Spleen (tissue), 11 donors: ENCODE results near the gene HYCC1. TPM values are rescaled to one million over a fixed set of nuclear protein-coding genes. Genes with fewer than 3 reads are reported as not detected.

Experiments
- DNase-seq: peaks from one replicate; pipeline ENCODE4 v3.0.0-alpha.2; 2020
- H3K27ac ChIP-seq, 8 donors: fragments of 200-600 bp; sonication (generic) in 7 of 8; 1 replicate in 4 of 8; 2 replicates in 4 of 8; pipeline versions ENCODE4 v1.5.0 to v1.8.0; 2016 to 2021; ENCODE audit warnings: inconsistent platforms in 4 of 8, mild to moderate bottlenecking in 4 of 8, moderate library complexity in 1 of 8
- H3K27me3 ChIP-seq, 7 donors: fragments of 200-600 bp; sonication (generic) in 6 of 7; replicated peaks in 1 of 7; 1 replicate in 4 of 7; 2 replicates in 3 of 7; pipeline versions ENCODE4 v1.5.0 to v1.8.0; 2016 to 2021; ENCODE audit warnings: inconsistent platforms in 3 of 7, mild to moderate bottlenecking in 1 of 7
- H3K36me3 ChIP-seq, 6 donors: fragments of 200-600 bp; sonication (generic) in 5 of 6; 1 replicate in 4 of 6; 2 replicates in 2 of 6; pipeline versions ENCODE4 v1.5.0 to v1.8.0; 2016 to 2021; ENCODE audit warnings: inconsistent platforms in 2 of 6
- H3K4me1 ChIP-seq, 6 donors: fragments of 200-600 bp; sonication (generic) in 5 of 6; 1 replicate in 3 of 6; 2 replicates in 3 of 6; pipeline versions ENCODE4 v1.5.0 to v1.8.0; 2016 to 2021; ENCODE audit warnings: inconsistent platforms in 3 of 6
- H3K4me3 ChIP-seq, 8 donors: fragments of 200-600 bp; sonication (generic) in 7 of 8; 1 replicate in 4 of 8; 2 replicates in 4 of 8; pipeline versions ENCODE4 v1.5.0 to v1.8.0; 2016 to 2021; ENCODE audit warnings: inconsistent platforms in 4 of 8, mild to moderate bottlenecking in 4 of 8, moderate library complexity in 2 of 8
- H3K9me3 ChIP-seq, 8 donors: fragments of 200-600 bp; sonication (generic) in 7 of 8; 1 replicate in 4 of 8; 2 replicates in 4 of 8; pipeline versions ENCODE4 v1.5.0 to v1.8.0; 2016 to 2021; ENCODE audit warnings: inconsistent platforms in 4 of 8
- CTCF ChIP-seq, 11 experiments: fragments of 200-600 bp in 7 of 11; fragments of 450-650 bp in 4 of 11; sonication (generic) in 4 of 11; IDR thresholded peaks in 8 of 11; conservative IDR thresholded peaks in 3 of 11; 1 replicate in 7 of 11; 2 replicates in 4 of 11; pipeline versions ENCODE4 v1.4.0 to v1.8.0; 2016 to 2021; ENCODE audit warnings: antibody characterized with exemption in 11 of 11, inconsistent platforms in 4 of 11, mild to moderate bottlenecking in 1 of 11
- POLR2A ChIP-seq, 3 donors: fragments of 450-650 bp; IDR thresholded peaks; one replicate each; pipeline ENCODE4 v1.5.1; 2017; ENCODE audit warnings: antibody characterized with exemption in 3 of 3, mild to moderate bottlenecking in 1 of 3
- POLR2AphosphoS5 ChIP-seq, 3 donors: sonication (generic); formaldehyde crosslinking; IDR thresholded peaks; one replicate each; pipeline ENCODE4 v1.5.1; 2017; ENCODE audit warnings: antibody characterized with exemption in 3 of 3
- WGBS, 5 donors: extraction: QIAGEN DNeasy Blood & Tissue Kit in 3 of 5; methylation state at CpG; one replicate each; pipeline versions ENCODE4 v1.1.5 to v1.1.7; 2013 to 2018; 5-methylcytosine and 5-hydroxymethylcytosine counted together
- intact Hi-C: fragments of 100-400 bp; cut with DNase I; formaldehyde crosslinking; loops from one replicate; pipeline ENCODE4 v1.15.0; 2023; ENCODE audit warnings: low total_unique reads
- polyA plus RNA-seq, 3 donors: library from polyadenylated mRNA; stranded (reverse); fragments of 200-250 nt; gene quantifications; one replicate each; pipeline ENCODE4 v1.2.1, GENCODE V29; 2013
- total RNA-seq, 7 donors: library from RNA; depleted of rRNA in 3 of 7; stranded (reverse); fragments of >200 nt in 3 of 7; fragmentation: NEBNext Ultra II Directional in 4 of 7; extraction: Animal tissue kit (Norgen Biotek cat#: 25700) in 4 of 7; gene quantifications; one replicate each; pipeline versions ENCODE4 v1.1.0 to v1.2.1, GENCODE V29; 2016 to 2021
- donor health status: healthy with polysubstance abuse.
- donor health status: DM: no; HTN: no; CAD: no; lungs with moderate emphysema.
- donor health status: DM: no; HTN: no; CAD: no.
- donor health status: Bipolar disorder and iron deficiency.
- donor health status: healthy.
- donor health status: DM: no; HTN: no; CAD: no.
- donor health status: DM: yes; HTN: yes; CAD: no.

The HYCC1 gene
- total and polyA plus RNA-seq, 10 donors: 4.0 to 59.0 (median 42.7) TPM

DNA sequence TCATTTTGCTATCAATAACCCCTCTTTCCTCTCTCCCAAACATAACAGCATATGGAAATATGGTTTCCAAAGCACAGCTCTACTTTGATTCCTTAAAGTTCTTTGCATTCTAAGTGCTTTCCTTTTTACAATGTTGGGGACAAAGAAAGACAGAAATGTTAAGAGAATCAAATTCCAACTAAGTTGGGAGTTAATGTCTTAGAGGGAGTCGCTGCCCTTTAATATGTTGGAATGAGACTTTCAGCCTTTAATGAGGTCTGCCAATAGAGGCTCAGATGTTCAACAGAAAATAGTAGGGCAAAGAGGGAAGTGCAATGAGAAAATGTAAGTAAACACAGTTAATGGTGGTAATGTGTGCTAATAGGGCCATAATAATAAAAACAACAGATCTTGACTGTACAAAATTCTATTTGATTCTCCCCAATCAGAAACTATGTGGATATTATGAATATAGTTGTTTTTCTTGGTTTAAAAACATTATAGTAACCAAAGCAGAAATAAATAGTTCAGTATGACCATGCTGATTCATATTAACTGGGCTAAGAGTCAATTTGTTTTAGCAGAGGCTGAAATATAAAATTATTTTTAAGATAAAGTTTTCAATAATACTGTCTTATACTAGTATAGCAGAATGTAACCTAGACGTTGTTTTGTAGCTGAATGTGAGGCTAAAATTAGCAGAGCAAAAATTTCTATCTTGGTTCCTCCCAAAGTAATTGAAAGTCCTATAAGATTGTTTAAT lies 10.3 kb downstream of the HYCC1 start:
- WGBS, 5 donors: 68 to 79% (median 72%) methylated on average over 2 of the region's 2 CpGs
- no peaks in the 10 kb centered on the region for H3K9me3 ChIP-seq
- H3K4me1 ChIP-seq: peaks cover 0 to 35% (median 7%) of the 10 kb centered on the region in 6 donors
- intact Hi-C loops: no loop called here
- no peaks in the 10 kb centered on the region for H3K27me3 ChIP-seq
- H3K27ac ChIP-seq: peak overlapping the region in 1 of 8 donors; percentile 12
- no peaks in the 10 kb centered on the region for H3K36me3 ChIP-seq
- no peak overlapping the region for H3K4me3 ChIP-seq
- DNase-seq: no peak
- TF ChIP-seq POLR2A (IDR thresholded peaks at IDR 0.05) (no peak), CTCF (IDR thresholded peaks at IDR 0.05 in 8 of 11, conservative IDR thresholded peaks at IDR 0.05 in 3 of 11) (no peak), POLR2AphosphoS5 (IDR thresholded peaks at IDR 0.05) (no peak)

DNA sequence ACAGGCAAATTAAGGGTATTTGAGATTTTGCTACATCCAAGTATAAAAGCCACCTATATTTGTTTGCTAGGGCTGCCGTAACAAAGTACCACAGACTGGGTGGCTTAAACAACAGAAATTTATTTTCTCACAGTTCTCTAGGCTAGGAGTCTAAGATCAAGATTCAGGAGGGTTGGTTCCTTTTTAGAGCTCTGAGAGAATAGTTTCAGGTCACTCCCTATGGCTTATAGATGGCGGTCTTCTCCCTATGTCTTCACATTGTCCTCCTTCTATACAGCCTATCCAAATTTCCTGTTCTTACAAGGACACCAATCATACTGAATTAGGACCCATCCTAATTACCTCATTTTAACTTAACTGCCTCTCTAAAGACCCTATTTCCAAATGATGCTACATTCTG lies 11.2 kb downstream of the HYCC1 start:
- H3K9me3 ChIP-seq: no peaks in the 10 kb centered on the region
- no peaks in the 10 kb centered on the region for H3K27me3 ChIP-seq
- H3K4me1 ChIP-seq: peaks cover 0 to 42% (median 9%) of the 10 kb centered on the region in 6 donors
- no peak overlapping the region for H3K27ac ChIP-seq
- intact Hi-C loops: no loop called here
- no peak for TF ChIP-seq POLR2A (IDR thresholded peaks at IDR 0.05)
- H3K4me3 ChIP-seq: no peak overlapping the region
- H3K36me3 ChIP-seq: no peaks in the 10 kb centered on the region
- WGBS, 5 donors: 95 to 100% (median 95%) methylated on average over 2 of the region's 2 CpGs
- no peak for DNase-seq

GRCh38 chr7:23001610-23002009 lies 12.3 kb downstream of the HYCC1 start:
- no peaks in the 10 kb centered on the region for H3K27me3 ChIP-seq
- TF ChIP-seq POLR2A (IDR thresholded peaks at IDR 0.05) (no peak), CTCF (IDR thresholded peaks at IDR 0.05 in 8 of 11, conservative IDR thresholded peaks at IDR 0.05 in 3 of 11) (no peak), POLR2AphosphoS5 (IDR thresholded peaks at IDR 0.05) (no peak)
- H3K9me3 ChIP-seq: no peaks in the 10 kb centered on the region
- no peak overlapping the region for H3K27ac ChIP-seq
- peaks cover 3 to 46% (median 9%) of the 10 kb centered on the region in 6 donors for H3K4me1 ChIP-seq
- H3K36me3 ChIP-seq: no peaks in the 10 kb centered on the region
- no peak for DNase-seq
- WGBS, 5 donors: 63 to 76% (median 73%) methylated on average over 1 of the region's 1 CpG
- H3K4me3 ChIP-seq: no peak overlapping the region
- intact Hi-C loops: no loop called here

DNA sequence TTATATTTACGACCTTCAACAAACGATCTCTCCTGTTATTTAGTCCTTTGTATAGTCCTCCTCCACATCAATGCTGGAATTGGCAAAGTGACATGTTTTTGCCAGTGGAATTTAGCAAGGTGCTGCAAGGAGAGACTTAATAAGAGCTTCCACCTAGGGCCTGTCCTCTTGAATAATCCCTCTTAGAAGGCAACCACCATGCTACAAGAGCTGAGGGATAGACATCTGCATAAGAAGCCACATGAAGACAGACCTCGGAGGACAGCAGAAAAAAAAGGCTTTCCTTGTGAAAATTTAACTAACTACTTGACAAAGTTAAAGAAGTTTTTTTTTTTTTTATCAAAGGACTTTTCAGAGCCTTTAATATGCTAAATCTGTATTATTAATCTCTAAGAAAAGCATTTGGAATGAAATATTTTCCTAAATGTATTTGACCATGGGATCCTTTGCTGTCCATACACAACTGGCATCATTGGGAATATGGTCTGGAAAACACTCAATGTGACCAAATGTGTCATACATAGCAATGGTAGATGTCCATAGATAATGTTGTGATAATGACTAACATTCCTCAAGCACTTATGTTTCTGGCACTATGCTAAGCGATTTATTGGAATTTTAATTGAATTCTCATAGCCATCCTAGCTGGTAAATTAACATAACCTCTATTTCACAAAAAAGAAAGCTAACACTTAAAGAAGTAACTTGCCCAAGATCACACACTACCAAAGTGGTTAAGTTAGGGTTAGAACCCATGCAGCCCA lies 13.2 kb downstream of the HYCC1 start:
- Histone ChIP-seq H3K9me3 (no peaks in the 10 kb centered on the region), H3K36me3 (no peaks in the 10 kb centered on the region), H3K4me3 (no peak overlapping the region), H3K27me3 (no peaks in the 10 kb centered on the region), H3K27ac (no peak overlapping the region), H3K4me1 (peaks cover 4 to 49% (median 9%) of the 10 kb centered on the region in 6 donors)
- no peak for TF ChIP-seq POLR2AphosphoS5 (IDR thresholded peaks at IDR 0.05)
- no peak for TF ChIP-seq CTCF (IDR thresholded peaks at IDR 0.05 in 8 of 11, conservative IDR thresholded peaks at IDR 0.05 in 3 of 11)
- TF ChIP-seq POLR2A (IDR thresholded peaks at IDR 0.05): no peak
- no peak for DNase-seq
- 86 to 91% (median 88%) methylated on average over 4 of the region's 4 CpGs for WGBS, 5 donors
- intact Hi-C loops: no loop called here
